HAP-1 (cell line): ENCODE results near the gene DENND1B.
A peak's percentile ranks its signal among the peaks of the same experiment; 100 is the strongest.

Experiments used
- DNase-seq, 2 experiments: peaks; one replicate each; pipeline ENCODE4 v3.0.0-alpha.2; 2016 to 2020; ENCODE audit warnings: low spot score in 2 of 2
- H3K27me3 ChIP-seq: fragments of 250-450 bp; sonication (Bioruptor Pico); 2 replicates; pipeline ENCODE4 v1.5.1; 2020; ENCODE audit warnings: low read depth, mild to moderate bottlenecking, moderate library complexity
- H3K36me3 ChIP-seq: fragments of 250-450 bp; sonication (Bioruptor Pico); replicated peaks from 2 replicates; pipeline ENCODE4 v1.5.1; 2020; ENCODE audit warnings: mild to moderate bottlenecking
- H3K4me1 ChIP-seq: fragments of 250-450 bp; sonication (Bioruptor Pico); 2 replicates; pipeline ENCODE4 v1.5.1; 2020; ENCODE audit warnings: mild to moderate bottlenecking
- H3K4me3 ChIP-seq: fragments of 250-450 bp; sonication (Bioruptor Pico); 2 replicates; pipeline ENCODE4 v1.5.1; 2020; ENCODE audit warnings: mild to moderate bottlenecking, moderate library complexity
- H3K9me3 ChIP-seq: fragments of 250-450 bp; sonication (Bioruptor Pico); 2 replicates; pipeline ENCODE4 v1.5.1; 2020; ENCODE audit warnings: mild to moderate bottlenecking, moderate library complexity
- in situ Hi-C: fragments of 300-500 bp; cut with MboI; formaldehyde crosslinking; loops from 3 replicates; pipeline ENCODE4 v1.14.3; 2020; ENCODE audit warnings: low sequenced_read_pairs, inconsistent platforms, mixed read lengths

Gene DENND1B, protein sequence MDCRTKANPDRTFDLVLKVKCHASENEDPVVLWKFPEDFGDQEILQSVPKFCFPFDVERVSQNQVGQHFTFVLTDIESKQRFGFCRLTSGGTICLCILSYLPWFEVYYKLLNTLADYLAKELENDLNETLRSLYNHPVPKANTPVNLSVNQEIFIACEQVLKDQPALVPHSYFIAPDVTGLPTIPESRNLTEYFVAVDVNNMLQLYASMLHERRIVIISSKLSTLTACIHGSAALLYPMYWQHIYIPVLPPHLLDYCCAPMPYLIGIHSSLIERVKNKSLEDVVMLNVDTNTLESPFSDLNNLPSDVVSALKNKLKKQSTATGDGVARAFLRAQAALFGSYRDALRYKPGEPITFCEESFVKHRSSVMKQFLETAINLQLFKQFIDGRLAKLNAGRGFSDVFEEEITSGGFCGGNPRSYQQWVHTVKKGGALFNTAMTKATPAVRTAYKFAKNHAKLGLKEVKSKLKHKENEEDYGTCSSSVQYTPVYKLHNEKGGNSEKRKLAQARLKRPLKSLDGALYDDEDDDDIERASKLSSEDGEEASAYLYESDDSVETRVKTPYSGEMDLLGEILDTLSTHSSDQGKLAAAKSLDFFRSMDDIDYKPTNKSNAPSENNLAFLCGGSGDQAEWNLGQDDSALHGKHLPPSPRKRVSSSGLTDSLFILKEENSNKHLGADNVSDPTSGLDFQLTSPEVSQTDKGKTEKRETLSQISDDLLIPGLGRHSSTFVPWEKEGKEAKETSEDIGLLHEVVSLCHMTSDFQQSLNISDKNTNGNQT

DNA sequence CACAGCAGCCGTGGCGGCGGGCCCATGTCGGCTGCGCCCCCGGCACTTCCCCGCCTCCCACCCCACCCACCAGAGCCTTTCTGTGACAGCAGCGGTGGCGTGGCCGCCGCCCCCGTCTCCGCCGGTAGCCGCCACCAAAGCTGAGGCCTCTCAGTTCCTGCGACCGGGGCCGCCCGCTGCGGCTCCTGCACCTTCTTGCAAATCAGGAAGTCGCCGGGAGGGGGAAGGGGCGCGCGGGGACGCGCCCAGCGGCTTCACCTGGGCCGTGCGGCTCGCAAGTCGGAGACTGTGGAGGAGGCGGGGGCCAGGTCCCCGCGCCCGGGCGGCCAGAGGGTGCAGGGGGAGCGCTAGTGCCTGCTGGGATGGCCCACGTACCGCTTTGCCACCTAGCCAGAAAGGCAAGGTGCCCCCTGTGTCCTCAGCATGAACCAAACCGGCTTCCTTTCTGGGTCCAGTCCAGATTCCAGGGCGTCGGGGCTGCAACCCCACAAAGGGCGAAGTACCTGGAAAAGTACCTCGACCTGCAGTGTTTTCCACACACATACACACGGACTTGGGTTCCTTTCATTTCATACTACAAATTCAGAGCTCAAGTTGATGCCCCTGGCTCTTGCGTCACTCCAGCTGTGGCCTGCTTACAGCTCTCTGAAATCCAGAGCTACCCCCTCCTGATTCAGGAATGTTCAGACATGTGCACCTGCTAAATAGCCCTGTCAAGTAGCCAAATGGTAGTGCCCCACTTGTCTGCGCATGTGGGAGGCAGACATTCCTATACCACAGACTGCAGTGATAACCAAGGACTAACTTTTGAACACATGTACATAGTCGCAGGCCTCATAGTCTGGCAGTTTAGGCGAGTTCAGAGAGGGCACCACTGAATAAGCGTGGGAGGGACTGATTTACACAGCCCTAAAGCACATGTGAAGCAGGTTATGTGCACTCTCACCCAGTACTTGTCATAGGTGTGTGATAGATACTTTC lies at the start of gene DENND1B:
DENND1B (minus strand) TSS at position 199 of the 981 bp plus-strand sequence. CDS start 325 bp downstream, outside the sequence.
- H3K27me3 ChIP-seq: no peaks in the 10 kb centered on the region
- H3K36me3 ChIP-seq: no peaks in the 10 kb centered on the region
- H3K9me3 ChIP-seq: no peaks in the 10 kb centered on the region
- H3K4me3 ChIP-seq: peak within 1 kb of the TSS; percentile 45
- peaks cover 17% of the 10 kb centered on the region for H3K4me1 ChIP-seq
- in situ Hi-C loops: no loop called here
- DNase-seq: peak; percentile 61 to 88

DNA sequence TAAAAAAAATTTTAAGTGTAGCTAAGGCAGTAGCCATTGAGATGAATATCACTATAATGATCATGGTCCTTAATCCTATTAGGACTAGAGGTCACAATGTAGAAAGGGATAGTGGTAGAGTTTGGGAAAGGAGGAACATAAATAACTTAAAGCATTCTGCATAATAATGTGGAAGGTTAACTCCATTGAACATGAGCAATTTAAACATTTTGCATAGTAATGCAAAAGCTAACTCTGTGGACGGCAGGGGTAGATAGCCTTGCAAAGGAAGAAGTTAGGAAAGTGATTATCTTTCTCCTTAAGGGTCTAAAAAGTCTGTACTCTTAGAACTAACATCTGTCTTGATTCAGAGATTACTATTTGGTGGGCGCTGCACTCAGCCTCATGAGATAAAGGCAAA lies 39.0 kb upstream of the DENND1B start:
- no peaks in the 10 kb centered on the region for H3K9me3 ChIP-seq
- H3K4me1 ChIP-seq: peaks cover 18% of the 10 kb centered on the region
- no peaks in the 10 kb centered on the region for H3K36me3 ChIP-seq
- peak; percentile 72 to 100 for DNase-seq
- no peak overlapping the region for H3K4me3 ChIP-seq
- H3K27me3 ChIP-seq: no peaks in the 10 kb centered on the region
- in situ Hi-C loops: no loop called here

DNA sequence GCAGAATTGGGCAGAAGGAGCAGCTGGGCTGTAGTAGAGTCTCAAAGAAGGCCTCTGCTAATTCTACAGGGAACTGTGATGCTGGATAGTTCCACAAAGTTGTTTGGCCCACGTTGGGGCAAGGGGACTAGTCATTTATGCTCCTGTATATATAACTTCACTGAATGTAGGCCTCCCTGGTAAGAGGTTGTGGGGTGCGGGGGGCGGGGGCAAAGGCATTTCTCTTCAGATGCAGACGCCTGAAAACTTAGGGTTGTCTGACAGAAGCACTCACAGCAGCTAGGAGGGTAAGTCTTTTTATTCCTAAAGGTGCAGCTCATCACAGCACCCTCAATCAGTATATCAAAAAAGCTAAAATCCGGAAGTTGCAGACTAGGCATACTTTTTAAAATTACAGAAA lies 38.5 kb upstream of the DENND1B start:
- Histone ChIP-seq H3K9me3 (no peaks in the 10 kb centered on the region), H3K27me3 (no peaks in the 10 kb centered on the region), H3K4me3 (no peak overlapping the region), H3K36me3 (no peaks in the 10 kb centered on the region), H3K4me1 (peaks cover 18% of the 10 kb centered on the region)
- in situ Hi-C loops: no loop called here
- no peak for DNase-seq

- DNase-seq: no peak
- Histone ChIP-seq H3K27me3 (no peaks in the 10 kb centered on the region), H3K36me3 (no peaks in the 10 kb centered on the region), H3K4me3 (no peak overlapping the region), H3K4me1 (peaks cover 20% of the 10 kb centered on the region), H3K9me3 (no peaks in the 10 kb centered on the region)
- in situ Hi-C loops: no loop called here
Measured at GRCh38 chr1:197811769-197812168, 36.5 kb upstream of the DENND1B start.

GRCh38 chr1:197810812-197811211 lies 35.5 kb upstream of the DENND1B start:
- no peaks in the 10 kb centered on the region for H3K27me3 ChIP-seq
- no peak for DNase-seq
- no peaks in the 10 kb centered on the region for H3K9me3 ChIP-seq
- H3K4me3 ChIP-seq: no peak overlapping the region
- in situ Hi-C loops: no loop called here
- peaks cover 20% of the 10 kb centered on the region for H3K4me1 ChIP-seq
- H3K36me3 ChIP-seq: no peaks in the 10 kb centered on the region

DNA sequence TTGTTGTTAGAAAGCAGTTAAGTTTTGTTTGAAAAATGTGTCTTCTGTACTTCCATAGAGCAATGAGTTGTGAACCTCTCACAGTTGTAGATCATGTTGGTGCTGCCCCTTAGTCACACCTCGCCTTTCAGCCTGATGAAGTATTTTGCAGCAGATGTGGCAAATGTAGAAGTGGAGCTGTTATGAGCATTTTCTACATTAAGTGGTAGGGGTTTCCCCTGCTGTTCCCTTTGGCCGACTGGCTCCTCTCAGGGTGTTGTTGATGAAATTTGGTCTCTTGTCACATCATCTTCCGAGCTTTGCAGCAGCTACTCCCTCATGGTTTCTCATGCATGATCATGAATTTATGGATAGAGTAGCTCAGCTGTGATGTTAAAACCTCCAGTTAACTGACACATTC lies 33.6 kb upstream of the DENND1B start:
- peaks cover 13% of the 10 kb centered on the region for H3K4me1 ChIP-seq
- no peak for DNase-seq

GRCh38 chr1:197807739-197808453 lies 32.6 kb upstream of the DENND1B start:
- DNase-seq: no peak
- no peaks in the 10 kb centered on the region for H3K36me3 ChIP-seq
- no peaks in the 10 kb centered on the region for H3K27me3 ChIP-seq
- H3K4me3 ChIP-seq: no peak overlapping the region
- H3K4me1 ChIP-seq: 0 out of 2 replicates have a peak, but pooled peaks cover 5% of the 10 kb centered on the region
- H3K9me3 ChIP-seq: no peaks in the 10 kb centered on the region
- in situ Hi-C loops: no loop called here

More for the DNA sequence above, 33.6 kb upstream of the DENND1B start:
- in situ Hi-C loops: no loop called here
- Histone ChIP-seq H3K4me3 (no peak overlapping the region), H3K36me3 (no peaks in the 10 kb centered on the region), H3K27me3 (no peaks in the 10 kb centered on the region), H3K9me3 (no peaks in the 10 kb centered on the region)

GRCh38 chr1:197807216-197807615 lies 31.9 kb upstream of the DENND1B start:
- Histone ChIP-seq H3K9me3 (no peaks in the 10 kb centered on the region), H3K4me1 (0 out of 2 replicates have a peak, but pooled peaks cover 4% of the 10 kb centered on the region), H3K36me3 (no peaks in the 10 kb centered on the region), H3K4me3 (no peak overlapping the region), H3K27me3 (no peaks in the 10 kb centered on the region)
- in situ Hi-C loops: no loop called here
- DNase-seq: no peak

DNA sequence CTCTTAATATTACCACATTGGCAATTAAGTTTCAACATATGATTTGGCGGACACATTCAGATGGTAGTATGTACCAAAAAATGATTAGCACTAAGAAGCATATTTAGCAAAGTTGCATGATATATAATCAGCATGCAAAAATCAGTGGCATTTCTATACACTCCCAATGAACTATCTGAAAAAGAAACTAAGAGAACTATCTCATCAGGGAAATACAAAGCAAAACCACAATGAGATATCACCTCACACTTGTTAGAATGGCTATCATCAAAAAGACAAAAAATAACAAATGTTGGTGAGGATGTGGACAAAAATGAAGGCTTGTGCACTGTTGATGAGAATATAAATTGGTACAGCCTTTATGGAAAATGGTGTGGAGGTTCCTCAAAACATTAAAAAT lies 31.4 kb upstream of the DENND1B start:
- H3K4me1 ChIP-seq: 0 out of 2 replicates have a peak, but pooled peaks cover 2% of the 10 kb centered on the region
- no peaks in the 10 kb centered on the region for H3K36me3 ChIP-seq
- DNase-seq: no peak
- in situ Hi-C loops: no loop called here
- H3K27me3 ChIP-seq: no peaks in the 10 kb centered on the region
- no peak overlapping the region for H3K4me3 ChIP-seq
- H3K9me3 ChIP-seq: no peaks in the 10 kb centered on the region

DNA sequence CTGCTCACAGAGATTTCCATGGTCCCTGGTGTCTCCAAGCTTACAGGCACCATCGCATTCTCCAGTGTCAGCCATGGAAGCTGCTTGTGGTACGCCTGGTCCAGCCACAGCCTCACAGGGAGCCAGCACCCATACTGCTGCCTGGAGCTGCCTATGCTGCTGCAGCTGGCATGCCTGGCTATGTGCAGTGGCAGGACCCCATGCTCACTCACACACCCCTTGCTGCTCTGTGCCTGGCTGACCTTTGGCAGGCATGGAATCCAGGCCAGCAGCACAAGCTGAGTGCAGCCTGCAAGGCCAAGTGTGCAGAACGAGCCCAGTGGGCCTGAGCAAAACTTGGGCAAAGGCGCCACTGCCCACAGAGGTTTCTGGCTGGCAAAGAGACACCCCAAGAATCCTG lies 26.4 kb upstream of the DENND1B start:
- no peak overlapping the region for H3K4me3 ChIP-seq

DNA sequence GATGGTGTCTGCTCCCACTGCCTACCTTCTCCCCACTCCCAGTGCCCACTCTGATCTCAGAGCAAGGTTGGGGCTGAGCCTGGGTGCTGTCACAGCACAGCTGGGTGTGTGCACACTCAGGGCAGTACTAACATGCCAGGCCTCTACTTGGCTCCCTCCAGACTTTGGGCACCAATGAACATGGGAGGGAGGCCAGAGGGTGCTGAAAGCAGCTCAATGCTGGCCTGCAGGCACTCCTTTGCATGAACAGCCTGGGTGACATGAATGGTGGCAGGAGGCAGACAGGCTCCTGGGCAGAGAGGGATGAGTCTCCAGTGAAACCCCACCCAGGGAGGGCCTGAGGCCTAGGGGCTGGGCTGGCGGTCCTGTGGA lies 25.8 kb upstream of the DENND1B start:
- H3K36me3 ChIP-seq: no peaks in the 10 kb centered on the region
- H3K9me3 ChIP-seq: peaks cover 8% of the 10 kb centered on the region
- H3K27me3 ChIP-seq: no peaks in the 10 kb centered on the region
- no peaks in the 10 kb centered on the region for H3K4me1 ChIP-seq
- no peak for DNase-seq
- no peak overlapping the region for H3K4me3 ChIP-seq
- in situ Hi-C loops: no loop called here

More for the DNA sequence above, 26.4 kb upstream of the DENND1B start:
- in situ Hi-C loops: no loop called here
- no peaks in the 10 kb centered on the region for H3K4me1 ChIP-seq
- no peaks in the 10 kb centered on the region for H3K36me3 ChIP-seq
- H3K9me3 ChIP-seq: peaks cover 4% of the 10 kb centered on the region
- no peak for DNase-seq
- no peaks in the 10 kb centered on the region for H3K27me3 ChIP-seq

GRCh38 chr1:197800379-197801110 lies 25.3 kb upstream of the DENND1B start:
- Histone ChIP-seq H3K4me3 (no peak overlapping the region), H3K9me3 (peaks cover 8% of the 10 kb centered on the region), H3K36me3 (no peaks in the 10 kb centered on the region), H3K4me1 (no peaks in the 10 kb centered on the region), H3K27me3 (no peaks in the 10 kb centered on the region)
- in situ Hi-C loops: no loop called here
- DNase-seq: no peak
